22Rv1 (cell line): ENCODE data around the gene TNFSF9.

ENCODE experiments used
- CTCF ChIP-seq: fragments of 450-650 bp; IDR thresholded peaks from 2 replicates; pipeline ENCODE4 v1.5.1; 2017; ENCODE audit warnings: mild to moderate bottlenecking
- ZFX ChIP-seq: fragments of 450-650 bp; IDR thresholded peaks from 2 replicates; pipeline ENCODE4 v1.6.1; 2017; ENCODE audit warnings: antibody characterized with exemption, borderline replicate concordance

- TF ChIP-seq CTCF (no peak), ZFX (no peak)
Measured at GRCh38 chr19:6551607-6552450, 21.0 kb downstream of the TNFSF9 start.
